DND-41 (cell line): ENCODE measurements around the gene NRCAM.

Experiments
- ATAC-seq: fragments of 200-7000 bp; cut with Tn5 transposase; 3 replicates; pipeline ENCODE4 v1.9.1; 2021; ENCODE audit warnings: low read depth; ENCODE audit not compliant: insufficient read depth
- DNase-seq: peaks from one replicate; pipeline ENCODE4 v3.0.0-alpha.2; 2020
- H2AFZ ChIP-seq: 2 replicates; pipeline ENCODE4 v1.6.0; 2012; ENCODE audit warnings: low read depth, low read length
- H3K27ac ChIP-seq: 2 replicates; pipeline ENCODE4 v1.5.1; 2012; ENCODE audit warnings: low read length, inconsistent platforms
- H3K27me3 ChIP-seq: fragments of 200-600 bp; sonication (generic); 2 replicates; pipeline ENCODE4 v1.6.0; 2012; ENCODE audit warnings: low read length, mild to moderate bottlenecking, inconsistent platforms; ENCODE audit not compliant: insufficient read depth, poor library complexity
- H3K36me3 ChIP-seq: 2 replicates; pipeline ENCODE4 v1.5.1; 2012; ENCODE audit warnings: low read length, inconsistent platforms; ENCODE audit not compliant: insufficient read depth
- H3K4me1 ChIP-seq: 2 replicates; pipeline ENCODE4 v1.5.1; 2012; ENCODE audit warnings: mild to moderate bottlenecking, low read length; ENCODE audit not compliant: insufficient read depth
- H3K4me2 ChIP-seq: 2 replicates; pipeline ENCODE4 v1.6.0; 2012; ENCODE audit warnings: mild to moderate bottlenecking, moderate library complexity, low read length, inconsistent platforms; ENCODE audit not compliant: insufficient read depth
- H3K4me3 ChIP-seq, 2 experiments: fragments of 200-600 bp in 1 of 2; shearing (Covaris generic) in 1 of 2; 2 replicates each; pipeline ENCODE4 v1.5.1; 2012 to 2016; ENCODE audit warnings: inconsistent platforms in 2 of 2, low read length in 2 of 2, mild to moderate bottlenecking in 2 of 2, low read depth in 1 of 2, moderate library complexity in 1 of 2
- H3K79me2 ChIP-seq: 2 replicates; pipeline ENCODE4 v1.6.0; 2012; ENCODE audit warnings: low read length, inconsistent platforms; ENCODE audit not compliant: insufficient read depth
- H3K9ac ChIP-seq: 2 replicates; pipeline ENCODE4 v1.6.0; 2012; ENCODE audit warnings: low read depth, mild to moderate bottlenecking, inconsistent platforms, low read length, moderate library complexity
- H3K9me3 ChIP-seq: 2 replicates; pipeline ENCODE4 v1.5.1; 2012; ENCODE audit warnings: low read length, moderate library complexity, mild to moderate bottlenecking, inconsistent platforms; ENCODE audit not compliant: insufficient read depth, severe bottlenecking
- H4K20me1 ChIP-seq: 2 replicates; pipeline ENCODE4 v1.6.0; 2012; ENCODE audit warnings: low read length; ENCODE audit not compliant: insufficient read depth
- CTCF ChIP-seq: IDR thresholded peaks from 2 replicates; pipeline ENCODE4 v1.5.1; 2012; ENCODE audit warnings: borderline replicate concordance, low read length, moderate library complexity, mild to moderate bottlenecking; ENCODE audit not compliant: poor library complexity, severe bottlenecking; ENCODE audit errors: extremely low read depth
- EZH2 ChIP-seq: IDR thresholded peaks from 3 replicates; pipeline ENCODE4 v1.6.1; 2012; ENCODE audit warnings: borderline replicate concordance, low read depth, mild to moderate bottlenecking, moderate library complexity, low read length, inconsistent platforms; ENCODE audit not compliant: severe bottlenecking

Gene NRCAM

GRCh38 chr7:108244110-108244509 lies 212.1 kb downstream of the NRCAM start:
- Histone ChIP-seq H3K4me2 (no peak overlapping the region), H3K9ac (no peak overlapping the region), H3K9me3 (no peaks in the 10 kb centered on the region), H3K27ac (no peak overlapping the region), H3K27me3 (peaks cover under 1% of the 10 kb centered on the region), H3K79me2 (no peaks in the 10 kb centered on the region), H2AFZ (no peak overlapping the region), H3K36me3 (no peaks in the 10 kb centered on the region), H3K4me1 (no peaks in the 10 kb centered on the region), H4K20me1 (no peaks in the 10 kb centered on the region), H3K4me3 (no peak overlapping the region)
- DNase-seq (no peak), ATAC-seq (no peak)
- TF ChIP-seq EZH2 (no peak), CTCF (no peak)

- Histone ChIP-seq H2AFZ (no peak overlapping the region), H3K27me3 (peaks cover 8% of the 10 kb centered on the region), H3K4me3 (no peak overlapping the region), H3K27ac (no peak overlapping the region), H3K36me3 (no peaks in the 10 kb centered on the region), H4K20me1 (no peaks in the 10 kb centered on the region), H3K4me2 (no peak overlapping the region), H3K9ac (no peak overlapping the region), H3K79me2 (no peaks in the 10 kb centered on the region), H3K4me1 (no peaks in the 10 kb centered on the region), H3K9me3 (no peaks in the 10 kb centered on the region)
- no peak for DNase-seq
- no peak for ATAC-seq
- TF ChIP-seq EZH2 = no peak
- TF ChIP-seq CTCF = no peak
Observed at GRCh38 chr7:108239501-108240225, 216.6 kb downstream of the NRCAM start.

GRCh38 chr7:108236681-108237415 lies 219.4 kb downstream of the NRCAM start:
- no peaks in the 10 kb centered on the region for H3K9me3 ChIP-seq
- H3K27ac ChIP-seq = no peak overlapping the region
- ATAC-seq = no peak
- H4K20me1 ChIP-seq = no peaks in the 10 kb centered on the region
- DNase-seq = no peak
- H2AFZ ChIP-seq = no peak overlapping the region
- no peaks in the 10 kb centered on the region for H3K79me2 ChIP-seq
- no peak for TF ChIP-seq EZH2
- TF ChIP-seq CTCF = no peak
- no peak overlapping the region for H3K9ac ChIP-seq
- H3K27me3 ChIP-seq = peaks cover 8% of the 10 kb centered on the region
- H3K4me2 ChIP-seq = no peak overlapping the region
- no peak overlapping the region for H3K4me3 ChIP-seq
- no peaks in the 10 kb centered on the region for H3K36me3 ChIP-seq
- H3K4me1 ChIP-seq = no peaks in the 10 kb centered on the region
